HCT116 (cell line): ENCODE results near the gene LEMD1.

ENCODE experiments used
- EZH2 ChIP-seq: fragments of 200-600 bp; sonication (generic); IDR thresholded peaks from 2 replicates; pipeline ENCODE4 v1.6.1; 2017; ENCODE audit warnings: antibody characterized with exemption, mixed run types
- TF ChIP-seq, protein P1 (sequence below), 3 experiments: fragments of 200-600 bp in 1 of 3; sonication (generic) in 1 of 3; IDR thresholded peaks in 2 of 3; conservative IDR thresholded peaks in 1 of 3; 2 replicates each; pipeline ENCODE4 v1.5.1; 2012 to 2017; ENCODE audit warnings: low read depth in 2 of 3, low read length in 2 of 3, antibody characterized with exemption in 1 of 3, borderline replicate concordance in 1 of 3, control low read depth in 1 of 3, mild to moderate bottlenecking in 1 of 3, mixed read lengths in 1 of 3, mixed run types in 1 of 3, moderate library complexity in 1 of 3; ENCODE audit not compliant: insufficient read depth in 1 of 3

- no peak for TF ChIP-seq EZH2
- TF ChIP-seq, protein P1, sequence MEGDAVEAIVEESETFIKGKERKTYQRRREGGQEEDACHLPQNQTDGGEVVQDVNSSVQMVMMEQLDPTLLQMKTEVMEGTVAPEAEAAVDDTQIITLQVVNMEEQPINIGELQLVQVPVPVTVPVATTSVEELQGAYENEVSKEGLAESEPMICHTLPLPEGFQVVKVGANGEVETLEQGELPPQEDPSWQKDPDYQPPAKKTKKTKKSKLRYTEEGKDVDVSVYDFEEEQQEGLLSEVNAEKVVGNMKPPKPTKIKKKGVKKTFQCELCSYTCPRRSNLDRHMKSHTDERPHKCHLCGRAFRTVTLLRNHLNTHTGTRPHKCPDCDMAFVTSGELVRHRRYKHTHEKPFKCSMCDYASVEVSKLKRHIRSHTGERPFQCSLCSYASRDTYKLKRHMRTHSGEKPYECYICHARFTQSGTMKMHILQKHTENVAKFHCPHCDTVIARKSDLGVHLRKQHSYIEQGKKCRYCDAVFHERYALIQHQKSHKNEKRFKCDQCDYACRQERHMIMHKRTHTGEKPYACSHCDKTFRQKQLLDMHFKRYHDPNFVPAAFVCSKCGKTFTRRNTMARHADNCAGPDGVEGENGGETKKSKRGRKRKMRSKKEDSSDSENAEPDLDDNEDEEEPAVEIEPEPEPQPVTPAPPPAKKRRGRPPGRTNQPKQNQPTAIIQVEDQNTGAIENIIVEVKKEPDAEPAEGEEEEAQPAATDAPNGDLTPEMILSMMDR (IDR thresholded peaks at IDR 0.05 in 2 of 3, conservative IDR thresholded peaks at IDR 0.05 in 1 of 3; ENCODE audit: borderline replicate concordance in 1 of 3, insufficient read depth in 1 of 3, low read depth in 2 of 3, low read length in 2 of 3): no peak
Measured at GRCh38 chr1:205452364-205452763, 30.5 kb upstream of the LEMD1 start.
